Nucleus accumbens (tissue), 56 donors: ENCODE measurements around the gene HSDL1.

Experiments
- DNase-seq, 56 donors: peaks; one replicate each; lab custom pipeline; 2025; lab: John Stamatoyannopoulos, UW

The HSDL1 gene

GRCh38 chr16:84177741-84178073 lies 32.7 kb upstream of the HSDL1 start:
- no peak for DNase-seq

DNA sequence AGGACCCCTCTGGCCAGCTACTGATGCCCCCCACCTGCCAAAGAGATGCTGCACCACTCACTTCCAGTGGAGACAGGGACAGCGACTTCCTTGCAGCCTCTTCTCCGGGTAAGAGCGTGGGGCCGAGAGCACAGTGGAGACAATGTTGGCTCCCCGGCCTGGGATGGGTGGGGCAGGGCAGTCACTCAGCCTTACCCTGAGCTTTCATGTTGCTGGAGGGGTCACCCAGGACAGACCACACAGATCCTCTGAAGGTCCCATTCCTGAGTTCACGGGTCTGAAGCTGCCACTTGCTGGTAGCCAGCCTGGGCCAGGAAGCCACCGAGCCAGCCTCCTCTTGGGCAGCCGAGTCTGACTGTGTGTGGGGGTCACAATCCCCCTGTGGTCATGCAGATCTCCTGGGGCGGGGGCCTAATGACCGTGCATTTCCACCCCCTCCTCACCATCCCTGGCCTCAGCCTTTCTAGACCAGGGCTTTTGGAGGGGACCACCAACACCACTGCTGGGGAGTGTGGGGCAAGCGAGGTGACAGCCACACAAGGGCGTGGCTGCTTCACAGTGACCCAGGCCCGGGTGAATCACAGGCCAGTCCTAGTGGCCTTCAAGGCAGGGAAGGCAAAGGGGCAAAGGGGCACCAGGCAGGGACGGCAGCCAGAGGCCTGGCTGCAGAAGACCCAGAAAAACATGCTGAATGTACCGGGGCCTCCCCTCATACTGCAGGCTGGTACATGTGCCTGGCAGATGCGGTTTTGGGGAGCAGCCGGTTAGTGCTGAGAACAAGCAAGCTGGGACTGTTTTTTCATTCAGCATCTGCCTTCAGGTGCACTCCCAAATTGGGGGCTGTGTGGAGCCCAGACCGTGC lies 31.4 kb upstream of the HSDL1 start:
- no peak for DNase-seq

- DNase-seq: peak in 24 of 56 donors; percentile 6 to 78 (median 36)
Observed at GRCh38 chr16:84175350-84176081, 30.5 kb upstream of the HSDL1 start.

DNA sequence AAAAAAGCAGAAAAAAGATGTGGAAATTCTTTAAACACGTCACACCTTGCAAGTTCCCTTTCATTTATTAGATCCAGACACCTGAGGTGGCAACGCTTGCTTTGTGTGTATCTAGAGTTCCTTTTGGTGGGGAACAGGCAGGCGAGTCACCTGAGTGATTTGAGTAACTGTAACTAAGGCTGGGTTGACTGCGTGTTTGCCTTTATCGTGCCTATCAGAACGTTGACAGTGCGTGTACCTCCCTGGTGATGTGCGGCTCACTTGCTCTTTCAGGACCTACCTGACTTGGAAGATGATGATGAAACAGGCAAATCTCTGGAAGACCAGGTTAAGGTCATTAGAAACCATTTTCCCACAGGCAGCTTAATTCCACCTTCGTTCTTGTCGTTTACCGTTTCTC lies 29.4 kb upstream of the HSDL1 start:
- peak in 6 of 56 donors; percentile 27 to 48 (median 39) for DNase-seq

- no peak for DNase-seq
Observed at GRCh38 chr16:84169765-84170310, 24.9 kb upstream of the HSDL1 start.

DNA sequence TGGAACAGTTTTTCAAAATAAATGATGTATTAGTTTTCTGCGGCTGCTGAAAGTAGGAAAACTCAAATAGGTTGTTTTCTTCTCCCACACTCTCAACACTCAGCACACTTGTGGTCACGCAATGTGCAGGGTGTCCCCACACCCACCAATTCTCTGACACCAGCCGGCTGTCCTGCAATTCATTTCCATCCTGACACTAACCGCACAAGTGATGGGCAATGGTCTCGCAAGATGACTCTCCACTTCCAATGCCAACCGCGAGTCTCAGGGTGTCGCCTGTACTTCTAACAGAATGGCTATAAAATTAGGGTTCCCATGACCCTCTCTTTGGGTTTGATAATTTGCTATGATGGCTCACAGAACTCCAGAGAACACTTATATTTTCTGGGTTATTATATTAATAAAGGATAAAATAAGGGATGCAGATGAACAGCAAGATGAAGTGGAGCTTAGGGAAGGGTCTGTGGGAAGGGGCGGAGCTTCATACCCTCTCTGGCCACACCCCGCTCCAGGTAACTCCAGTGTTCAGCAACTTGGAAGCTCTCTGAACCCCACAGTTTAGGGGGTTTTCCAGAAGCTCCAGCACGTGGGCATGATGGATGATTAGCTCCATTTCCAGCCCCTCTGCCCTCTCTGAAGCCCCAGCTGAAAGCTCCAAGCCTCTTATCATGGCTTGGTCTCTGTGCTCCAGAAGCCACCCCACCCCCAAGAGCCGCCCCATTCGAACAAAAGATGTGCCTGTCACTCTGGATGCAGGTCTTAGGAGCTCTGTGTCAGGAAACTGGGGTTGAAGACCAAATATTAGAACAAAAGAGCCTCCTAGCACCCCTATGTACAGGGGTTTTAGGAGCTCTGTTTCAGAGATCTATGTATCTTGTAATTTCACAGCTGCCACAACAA lies 22.1 kb upstream of the HSDL1 start:
- DNase-seq: no peak

DNA sequence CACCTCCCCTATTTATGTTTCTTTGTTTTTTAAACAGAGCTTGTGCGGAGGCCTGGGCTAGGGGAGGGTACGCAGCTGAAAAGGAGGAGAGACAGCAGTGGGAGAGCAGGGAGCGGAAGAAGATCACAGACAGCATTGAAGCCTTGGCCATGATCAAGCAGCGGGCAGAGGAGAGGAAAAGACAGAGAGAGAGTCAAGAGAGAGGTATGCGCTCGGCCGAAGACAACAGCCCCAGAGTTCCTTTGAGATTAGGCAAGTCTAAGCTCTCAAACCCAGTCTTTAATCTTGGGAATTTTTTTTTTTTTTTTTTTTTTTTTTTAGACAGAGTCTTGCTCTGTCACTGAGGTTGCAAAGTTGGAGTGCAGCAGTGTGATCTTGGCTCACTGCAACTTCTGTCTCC lies 20.8 kb upstream of the HSDL1 start:
- DNase-seq: no peak

DNA sequence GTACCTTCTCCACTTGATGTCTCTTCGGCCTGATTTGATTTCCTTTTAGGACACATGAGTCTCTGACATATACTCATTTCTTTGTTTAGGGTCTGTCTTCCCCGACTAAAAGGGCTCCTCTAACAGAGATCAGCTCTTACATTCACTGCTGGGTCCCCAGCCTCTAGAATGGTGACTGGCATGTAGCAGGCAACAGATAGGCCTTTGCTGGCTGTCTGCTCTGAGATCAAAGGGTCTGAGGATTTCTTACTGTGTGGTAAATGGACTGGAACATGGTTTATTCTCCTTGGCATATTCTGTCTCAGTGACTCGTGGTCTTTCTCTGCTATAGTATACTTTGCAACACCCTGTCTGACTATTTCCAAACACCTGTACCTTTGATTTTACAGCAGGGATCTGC lies 16.8 kb upstream of the HSDL1 start:
- no peak for DNase-seq

DNA sequence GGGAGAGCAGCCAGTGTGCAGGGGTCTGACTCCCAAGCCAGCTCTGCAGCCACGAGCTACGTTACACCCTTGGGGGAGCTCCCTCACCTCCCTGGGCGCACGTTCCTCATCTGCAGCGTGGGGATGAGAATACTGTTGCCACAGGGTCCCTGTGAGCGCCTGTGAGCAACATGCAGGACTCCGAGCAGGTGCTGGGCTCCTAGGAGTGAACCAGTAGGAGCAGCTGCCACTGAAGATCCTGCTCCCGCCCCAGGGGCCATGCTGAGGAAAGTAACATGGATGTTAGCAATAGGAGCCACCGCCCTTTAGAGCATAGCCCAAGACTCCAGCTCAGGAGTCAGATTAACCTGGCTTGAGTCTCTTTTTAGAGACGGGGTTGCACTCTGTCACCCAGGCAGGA lies 16.1 kb upstream of the HSDL1 start:
- DNase-seq: no peak

- no peak for DNase-seq
Observed at GRCh38 chr16:84159800-84160199, 14.8 kb upstream of the HSDL1 start.

DNA sequence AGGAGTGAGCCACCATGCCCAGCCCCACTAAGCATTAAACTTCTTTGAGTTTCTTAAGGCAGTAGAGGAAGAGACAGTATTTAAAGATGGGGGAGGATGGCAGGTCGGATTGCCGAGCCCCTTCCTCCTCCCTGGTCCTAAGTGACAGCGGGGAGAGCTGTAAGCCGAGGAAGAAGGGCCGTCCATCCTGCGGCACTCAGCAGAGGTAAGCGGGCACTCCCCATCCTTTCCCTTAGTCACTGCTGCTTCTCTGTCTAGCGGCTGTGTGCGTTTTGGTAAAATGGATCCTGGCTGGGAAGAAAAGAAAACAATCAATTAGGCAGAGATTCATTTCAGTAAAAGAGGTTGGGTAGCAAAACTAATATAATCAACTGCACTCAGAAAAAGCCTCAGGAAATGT lies 14.0 kb upstream of the HSDL1 start:
- no peak for DNase-seq

DNA sequence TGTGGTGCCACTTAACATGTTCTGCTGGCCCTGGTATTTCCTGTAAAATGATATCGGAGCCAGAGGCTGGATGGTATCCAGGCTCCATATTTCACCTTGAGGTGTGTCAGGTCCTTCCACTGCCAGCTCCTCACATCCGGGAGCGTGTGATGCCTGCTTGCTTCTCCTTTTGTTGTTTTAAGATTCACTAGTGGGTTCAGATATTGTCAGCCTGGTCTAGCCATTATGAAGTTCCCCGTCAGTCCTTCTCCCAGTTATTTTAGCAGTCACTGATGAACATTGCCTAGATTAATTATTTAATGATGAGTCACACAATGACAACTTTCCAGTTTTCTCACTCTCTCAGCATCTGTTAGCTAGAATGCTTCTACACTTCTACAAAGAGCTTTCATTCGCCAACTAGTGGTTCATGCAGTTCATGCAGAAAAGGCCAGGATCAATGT lies 11.4 kb upstream of the HSDL1 start:
- no peak for DNase-seq

- DNase-seq: no peak
Observed at GRCh38 chr16:84155771-84156170, 10.8 kb upstream of the HSDL1 start.

DNA sequence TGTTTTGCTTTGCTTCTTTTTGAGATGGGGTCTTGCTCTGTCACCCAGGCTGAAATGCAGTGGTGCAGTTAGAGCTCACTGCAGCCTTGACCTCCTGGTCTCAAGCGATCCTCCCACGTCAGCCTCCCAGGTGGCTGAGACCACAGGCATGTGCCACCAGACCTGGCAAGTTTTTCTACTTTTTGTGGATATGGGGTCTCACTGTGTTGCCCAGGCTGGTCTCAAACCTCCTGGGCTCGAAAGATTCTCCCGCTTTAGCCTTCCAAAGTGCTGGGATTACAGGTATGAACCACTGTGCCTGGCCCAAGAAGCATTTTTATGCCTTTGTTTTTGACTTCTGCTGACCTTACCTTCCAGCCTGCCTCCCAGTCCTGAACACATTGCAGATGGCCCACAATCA lies 10.2 kb upstream of the HSDL1 start:
- no peak for DNase-seq

GRCh38 chr16:84153660-84154214 lies 8.8 kb upstream of the HSDL1 start:
- no peak for DNase-seq

GRCh38 chr16:84150926-84151325 lies 5.9 kb upstream of the HSDL1 start:
- DNase-seq: no peak

GRCh38 chr16:84144209-84144858 lies 643 bp downstream of the HSDL1 start:
- DNase-seq: peak in 33 of 56 donors; percentile 10 to 62 (median 29)

DNA sequence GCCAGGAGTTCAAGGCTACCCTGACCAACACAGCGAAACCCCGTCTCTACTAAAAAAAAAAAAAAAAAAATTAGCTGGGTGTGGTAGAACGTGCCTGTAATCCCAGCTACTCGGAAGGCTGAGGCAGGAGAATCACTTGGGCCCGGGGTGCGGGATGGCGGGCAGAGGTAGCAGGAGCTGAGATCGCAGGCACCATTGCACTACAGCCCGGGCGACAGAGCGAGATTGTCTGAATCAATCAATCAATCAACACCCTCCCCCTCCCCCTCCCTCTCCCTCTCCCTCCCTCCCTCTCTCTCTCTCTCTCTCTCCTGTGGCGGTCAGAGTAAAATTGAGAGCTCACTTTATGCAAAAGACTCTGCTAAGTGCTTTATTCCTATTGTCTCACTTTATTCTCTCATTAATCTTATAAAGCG lies 1.2 kb downstream of the HSDL1 start:
- DNase-seq: peak in 1 of 56 donors; percentile 2

DNA sequence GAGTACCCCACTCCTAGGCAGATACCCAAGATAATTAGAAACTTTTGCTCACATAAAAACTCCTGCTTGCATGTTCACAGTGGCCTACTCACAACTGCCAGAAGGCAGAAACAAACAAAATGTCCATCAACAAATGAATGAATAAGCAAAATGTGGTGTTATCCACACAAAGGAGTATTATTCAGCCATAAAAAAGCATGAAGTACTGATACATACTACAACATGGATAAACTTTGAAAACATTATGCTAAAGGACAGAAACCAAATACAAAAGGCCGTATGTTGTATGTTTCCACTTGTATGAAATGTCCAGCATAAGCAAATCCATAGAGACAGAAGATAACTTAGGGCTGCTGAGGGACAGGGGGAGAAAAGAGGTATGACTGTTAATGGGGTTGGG lies 1.9 kb downstream of the HSDL1 start:
- DNase-seq: no peak
